GOT3 (cell line): ENCODE measurements around the gene PCDHGA5.
"Not testable (repeated sequence)": the region's sequence is repeated elsewhere in the genome, so short reads cannot be mapped to it uniquely, and the experiment has no call there.

Experiments
- DNase-seq: peaks from one replicate; lab custom pipeline; 2025; ENCODE audit warnings: mixed read lengths; lab: John Stamatoyannopoulos, UW

The PCDHGA5 gene

GRCh38 chr5:141363952-141364660, at the start of gene PCDHGA5:
Gene PCDHGA5, plus strand, starts transcription at chr5:141364162. Its CDS starts 169 bp downstream, at chr5:141364331.
- DNase-seq, result no peak

DNA sequence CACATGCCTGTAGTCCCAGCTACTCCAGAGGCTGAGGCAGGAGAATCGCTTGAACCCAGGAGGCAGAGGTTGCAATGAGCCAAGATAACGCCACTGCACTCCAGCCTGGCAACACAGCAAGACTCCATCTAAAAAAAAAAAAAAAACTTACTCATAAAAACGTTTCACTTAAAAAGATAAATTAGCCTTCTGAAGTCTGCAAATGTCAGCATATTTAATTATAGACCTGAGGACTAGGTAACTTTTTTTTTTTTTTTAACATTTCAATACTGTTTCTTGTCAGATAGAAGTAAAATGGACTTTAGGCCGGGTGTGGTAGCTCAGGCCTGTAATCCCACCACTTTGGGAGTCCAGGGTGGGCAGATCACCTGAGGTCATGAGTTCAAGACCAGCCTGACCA, 47.0 kb upstream of the PCDHGA5 start:
- not testable (repeated sequence) for DNase-seq

DNA sequence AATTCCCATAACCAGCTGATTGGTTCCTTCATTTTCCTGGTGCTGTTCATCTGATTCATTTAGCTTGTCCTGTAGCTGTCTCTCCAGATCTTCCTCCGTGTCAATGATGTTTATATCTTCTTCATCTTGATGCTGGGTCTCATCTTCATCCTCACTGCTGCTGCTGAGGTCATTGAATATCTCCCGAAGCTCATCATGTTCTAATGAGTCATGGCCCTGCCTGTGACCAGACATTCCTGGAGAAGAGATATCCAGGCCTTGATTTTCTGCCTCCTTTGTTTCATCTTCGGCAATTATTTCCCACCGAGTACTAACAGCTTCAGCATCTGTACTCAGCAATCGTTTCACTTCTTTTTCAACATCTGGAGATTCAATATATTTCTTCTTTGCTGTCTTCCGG, 44.8 kb upstream of the PCDHGA5 start:
- DNase-seq, result no peak

GRCh38 chr5:141319699-141320098, 44.3 kb upstream of the PCDHGA5 start:
- no peak for DNase-seq

- DNase-seq, result peak; percentile 74
Measured at GRCh38 chr5:141320225-141321169, 43.5 kb upstream of the PCDHGA5 start, which contains the start of gene TAF7. Gene TAF7, minus strand, starts transcription at chr5:141320784. Its CDS starts 740 bp downstream, at chr5:141320044.

DNA sequence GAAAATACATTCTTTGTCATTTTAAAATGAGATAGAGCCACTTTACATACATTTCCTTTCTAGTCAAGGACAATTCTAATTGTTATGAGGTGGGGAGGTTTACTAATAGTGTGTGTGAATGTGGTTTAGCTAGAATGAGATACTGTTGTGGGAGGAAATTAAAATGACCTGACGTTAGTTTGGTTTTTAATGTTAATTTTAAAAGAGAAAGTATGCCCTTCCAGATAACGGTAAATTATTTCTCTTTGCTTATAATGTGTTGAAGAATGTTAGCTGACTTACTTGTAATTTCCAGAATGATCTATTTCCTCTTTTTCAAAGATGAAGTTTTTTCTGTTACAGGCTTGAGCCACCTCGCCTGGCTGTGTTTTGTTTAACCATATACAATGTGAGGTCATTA, 41.7 kb upstream of the PCDHGA5 start:
- no peak for DNase-seq

GRCh38 chr5:141326088-141326854, 37.7 kb upstream of the PCDHGA5 start:
- peak; percentile 53 for DNase-seq

- DNase-seq, result no peak
Measured at GRCh38 chr5:141328231-141328630, 35.7 kb upstream of the PCDHGA5 start.

DNA sequence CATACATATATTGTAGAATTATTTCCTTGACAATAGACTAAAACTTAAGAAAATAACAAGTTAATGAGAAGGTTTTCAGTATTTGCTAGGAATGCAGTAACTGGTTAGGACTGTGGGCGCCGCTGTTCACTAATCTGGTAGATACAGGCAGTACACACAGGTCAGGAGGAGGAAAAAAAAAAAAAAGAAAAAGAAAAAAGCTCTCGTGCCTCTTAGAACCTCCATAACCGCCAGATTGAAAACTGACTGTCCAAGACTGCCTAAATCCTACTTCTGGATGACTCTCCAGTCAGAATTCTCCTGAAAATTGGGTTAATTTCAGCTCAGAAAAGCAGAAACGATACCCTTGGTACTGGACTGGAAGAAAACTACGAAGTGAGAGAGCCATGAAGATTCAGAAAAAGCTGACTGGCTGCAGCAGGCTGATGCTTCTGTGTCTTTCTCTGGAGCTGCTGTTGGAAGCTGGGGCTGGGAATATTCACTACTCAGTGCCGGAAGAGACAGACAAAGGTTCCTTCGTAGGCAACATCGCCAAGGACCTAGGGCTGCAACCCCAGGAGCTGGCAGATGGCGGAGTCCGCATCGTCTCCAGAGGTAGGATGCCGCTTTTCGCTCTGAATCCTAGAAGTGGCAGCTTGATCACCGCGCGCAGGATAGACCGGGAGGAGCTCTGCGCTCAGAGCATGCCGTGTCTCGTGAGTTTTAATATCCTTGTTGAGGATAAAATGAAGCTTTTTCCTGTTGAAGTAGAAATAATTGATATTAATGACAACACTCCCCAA, 33.5 kb upstream of the PCDHGA5 start, which contains the start of gene PCDHGA1:
Gene PCDHGA1, plus strand, starts transcription at position 216 of the 782 bp plus-strand sequence.
- no peak for DNase-seq

GRCh38 chr5:141332571-141332970, 31.4 kb upstream of the PCDHGA5 start:
- DNase-seq, result not testable (repeated sequence)

GRCh38 chr5:141338538-141339306, 25.2 kb upstream of the PCDHGA5 start, which contains the start of gene PCDHGA2:
Gene PCDHGA2, plus strand, starts transcription at chr5:141338760.
- no peak for DNase-seq

DNA sequence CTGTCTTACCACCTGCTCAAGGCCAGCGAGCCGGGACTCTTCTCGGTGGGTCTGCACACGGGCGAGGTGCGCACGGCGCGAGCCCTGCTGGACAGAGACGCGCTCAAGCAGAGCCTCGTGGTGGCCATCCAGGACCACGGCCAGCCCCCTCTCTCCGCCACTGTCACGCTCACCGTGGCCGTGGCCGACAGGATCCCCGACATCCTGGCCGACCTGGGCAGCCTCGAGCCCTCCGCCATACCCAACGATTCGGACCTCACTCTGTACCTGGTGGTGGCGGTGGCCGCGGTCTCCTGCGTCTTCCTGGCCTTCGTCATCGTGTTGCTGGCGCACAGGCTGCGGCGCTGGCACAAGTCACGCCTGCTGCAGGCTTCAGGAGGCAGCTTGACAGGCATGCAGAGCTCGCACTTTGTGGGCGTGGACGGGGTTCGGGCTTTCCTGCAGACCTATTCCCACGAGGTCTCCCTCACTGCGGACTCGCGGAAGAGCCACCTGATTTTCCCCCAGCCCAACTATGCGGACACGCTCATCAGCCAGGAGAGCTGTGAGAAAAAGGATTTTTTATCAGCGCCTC, 23.1 kb upstream of the PCDHGA5 start:
- not testable (repeated sequence) for DNase-seq

DNA sequence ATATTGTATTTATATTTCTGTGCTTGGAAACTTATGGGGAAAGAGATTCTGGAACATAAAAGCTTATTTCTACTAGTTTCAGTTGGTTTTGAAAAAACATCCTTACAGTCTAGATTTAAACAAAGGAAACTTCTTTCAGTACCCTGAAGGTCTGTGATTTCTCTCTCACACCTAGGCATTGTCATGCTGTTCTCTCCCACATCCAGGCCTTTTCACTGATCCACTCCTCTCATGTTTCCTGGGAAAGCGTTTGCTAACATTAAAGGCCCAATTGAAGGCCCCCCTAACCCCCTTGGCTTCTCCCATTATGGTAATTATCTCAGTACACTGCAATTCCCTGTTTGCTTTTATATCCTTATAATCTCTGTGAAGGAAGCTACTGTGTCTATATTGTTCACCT, 21.2 kb upstream of the PCDHGA5 start:
- DNase-seq, result no peak

GRCh38 chr5:141343242-141343952, 20.6 kb upstream of the PCDHGA5 start, which contains the start of gene PCDHGA3:
Gene PCDHGA3, plus strand, starts transcription at chr5:141343829. Its CDS starts 205 bp downstream, at chr5:141344034.
- no peak for DNase-seq

- no peak for DNase-seq
Measured at GRCh38 chr5:141343953-141344463, 20.0 kb upstream of the PCDHGA5 start.

- no peak for DNase-seq
Measured at GRCh38 chr5:141345327-141345726, 18.6 kb upstream of the PCDHGA5 start.

DNA sequence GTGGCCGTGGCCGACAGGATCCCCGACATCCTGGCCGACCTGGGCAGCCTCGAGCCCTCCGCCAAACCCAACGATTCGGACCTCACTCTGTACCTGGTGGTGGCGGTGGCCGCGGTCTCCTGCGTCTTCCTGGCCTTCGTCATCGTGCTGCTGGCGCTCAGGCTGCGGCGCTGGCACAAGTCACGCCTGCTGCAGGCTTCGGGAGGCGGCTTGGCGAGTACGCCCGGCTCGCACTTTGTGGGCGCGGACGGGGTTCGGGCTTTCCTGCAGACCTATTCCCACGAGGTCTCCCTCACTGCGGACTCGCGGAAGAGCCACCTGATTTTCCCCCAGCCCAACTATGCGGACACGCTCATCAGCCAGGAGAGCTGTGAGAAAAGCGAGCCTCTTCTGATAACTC, 17.9 kb upstream of the PCDHGA5 start:
- DNase-seq, result not testable (repeated sequence)

GRCh38 chr5:141349917-141350619, 13.9 kb upstream of the PCDHGA5 start, which contains the start of gene PCDHGB1:
Gene PCDHGB1, plus strand, starts transcription at chr5:141350099. Its CDS starts 162 bp downstream, at chr5:141350261.
- DNase-seq, result no peak
